ENCODE results near the gene OLFML3. TPM values are rescaled to one million over a fixed set of nuclear protein-coding genes. Genes with fewer than 3 reads are reported as not detected.

The OLFML3 gene
- total and polyA plus RNA-seq, 2 of the 8 experiments (the other 6 are each of a cell fraction or from before 2014, with no cell fraction given): 56.0 to 72.3 TPM

DNA sequence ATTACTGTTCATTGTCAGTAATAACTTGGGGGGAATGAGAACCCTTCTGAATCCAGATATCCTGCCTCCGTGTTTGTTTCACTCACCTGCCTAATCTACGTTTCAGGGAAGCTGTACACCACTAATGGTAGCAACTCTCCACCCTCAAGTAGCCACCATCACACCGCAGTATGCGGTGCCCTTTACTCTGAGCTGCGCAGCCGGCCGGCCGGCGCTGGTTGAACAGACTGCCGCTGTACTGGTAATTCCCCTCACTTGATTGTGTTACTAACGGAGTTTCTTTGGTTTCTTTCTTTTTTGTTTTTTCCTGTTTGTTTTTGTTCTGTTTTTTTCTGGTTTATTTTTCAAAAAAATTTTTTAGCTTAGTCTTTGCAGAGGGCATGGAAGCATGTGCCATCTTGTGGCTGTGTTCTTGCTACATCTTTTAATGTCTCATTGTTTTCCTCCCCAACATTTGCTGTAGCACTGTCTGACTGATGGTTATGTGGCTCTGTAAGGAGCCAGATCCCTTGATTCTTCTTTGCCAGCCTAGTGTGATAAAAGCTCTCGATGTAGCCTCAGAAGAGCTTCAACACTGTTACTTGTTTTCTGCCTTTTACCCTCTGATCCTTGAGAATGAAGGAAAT lies 15.9 kb upstream of the OLFML3 start (continued):
- TF ChIP-seq, protein P1, sequence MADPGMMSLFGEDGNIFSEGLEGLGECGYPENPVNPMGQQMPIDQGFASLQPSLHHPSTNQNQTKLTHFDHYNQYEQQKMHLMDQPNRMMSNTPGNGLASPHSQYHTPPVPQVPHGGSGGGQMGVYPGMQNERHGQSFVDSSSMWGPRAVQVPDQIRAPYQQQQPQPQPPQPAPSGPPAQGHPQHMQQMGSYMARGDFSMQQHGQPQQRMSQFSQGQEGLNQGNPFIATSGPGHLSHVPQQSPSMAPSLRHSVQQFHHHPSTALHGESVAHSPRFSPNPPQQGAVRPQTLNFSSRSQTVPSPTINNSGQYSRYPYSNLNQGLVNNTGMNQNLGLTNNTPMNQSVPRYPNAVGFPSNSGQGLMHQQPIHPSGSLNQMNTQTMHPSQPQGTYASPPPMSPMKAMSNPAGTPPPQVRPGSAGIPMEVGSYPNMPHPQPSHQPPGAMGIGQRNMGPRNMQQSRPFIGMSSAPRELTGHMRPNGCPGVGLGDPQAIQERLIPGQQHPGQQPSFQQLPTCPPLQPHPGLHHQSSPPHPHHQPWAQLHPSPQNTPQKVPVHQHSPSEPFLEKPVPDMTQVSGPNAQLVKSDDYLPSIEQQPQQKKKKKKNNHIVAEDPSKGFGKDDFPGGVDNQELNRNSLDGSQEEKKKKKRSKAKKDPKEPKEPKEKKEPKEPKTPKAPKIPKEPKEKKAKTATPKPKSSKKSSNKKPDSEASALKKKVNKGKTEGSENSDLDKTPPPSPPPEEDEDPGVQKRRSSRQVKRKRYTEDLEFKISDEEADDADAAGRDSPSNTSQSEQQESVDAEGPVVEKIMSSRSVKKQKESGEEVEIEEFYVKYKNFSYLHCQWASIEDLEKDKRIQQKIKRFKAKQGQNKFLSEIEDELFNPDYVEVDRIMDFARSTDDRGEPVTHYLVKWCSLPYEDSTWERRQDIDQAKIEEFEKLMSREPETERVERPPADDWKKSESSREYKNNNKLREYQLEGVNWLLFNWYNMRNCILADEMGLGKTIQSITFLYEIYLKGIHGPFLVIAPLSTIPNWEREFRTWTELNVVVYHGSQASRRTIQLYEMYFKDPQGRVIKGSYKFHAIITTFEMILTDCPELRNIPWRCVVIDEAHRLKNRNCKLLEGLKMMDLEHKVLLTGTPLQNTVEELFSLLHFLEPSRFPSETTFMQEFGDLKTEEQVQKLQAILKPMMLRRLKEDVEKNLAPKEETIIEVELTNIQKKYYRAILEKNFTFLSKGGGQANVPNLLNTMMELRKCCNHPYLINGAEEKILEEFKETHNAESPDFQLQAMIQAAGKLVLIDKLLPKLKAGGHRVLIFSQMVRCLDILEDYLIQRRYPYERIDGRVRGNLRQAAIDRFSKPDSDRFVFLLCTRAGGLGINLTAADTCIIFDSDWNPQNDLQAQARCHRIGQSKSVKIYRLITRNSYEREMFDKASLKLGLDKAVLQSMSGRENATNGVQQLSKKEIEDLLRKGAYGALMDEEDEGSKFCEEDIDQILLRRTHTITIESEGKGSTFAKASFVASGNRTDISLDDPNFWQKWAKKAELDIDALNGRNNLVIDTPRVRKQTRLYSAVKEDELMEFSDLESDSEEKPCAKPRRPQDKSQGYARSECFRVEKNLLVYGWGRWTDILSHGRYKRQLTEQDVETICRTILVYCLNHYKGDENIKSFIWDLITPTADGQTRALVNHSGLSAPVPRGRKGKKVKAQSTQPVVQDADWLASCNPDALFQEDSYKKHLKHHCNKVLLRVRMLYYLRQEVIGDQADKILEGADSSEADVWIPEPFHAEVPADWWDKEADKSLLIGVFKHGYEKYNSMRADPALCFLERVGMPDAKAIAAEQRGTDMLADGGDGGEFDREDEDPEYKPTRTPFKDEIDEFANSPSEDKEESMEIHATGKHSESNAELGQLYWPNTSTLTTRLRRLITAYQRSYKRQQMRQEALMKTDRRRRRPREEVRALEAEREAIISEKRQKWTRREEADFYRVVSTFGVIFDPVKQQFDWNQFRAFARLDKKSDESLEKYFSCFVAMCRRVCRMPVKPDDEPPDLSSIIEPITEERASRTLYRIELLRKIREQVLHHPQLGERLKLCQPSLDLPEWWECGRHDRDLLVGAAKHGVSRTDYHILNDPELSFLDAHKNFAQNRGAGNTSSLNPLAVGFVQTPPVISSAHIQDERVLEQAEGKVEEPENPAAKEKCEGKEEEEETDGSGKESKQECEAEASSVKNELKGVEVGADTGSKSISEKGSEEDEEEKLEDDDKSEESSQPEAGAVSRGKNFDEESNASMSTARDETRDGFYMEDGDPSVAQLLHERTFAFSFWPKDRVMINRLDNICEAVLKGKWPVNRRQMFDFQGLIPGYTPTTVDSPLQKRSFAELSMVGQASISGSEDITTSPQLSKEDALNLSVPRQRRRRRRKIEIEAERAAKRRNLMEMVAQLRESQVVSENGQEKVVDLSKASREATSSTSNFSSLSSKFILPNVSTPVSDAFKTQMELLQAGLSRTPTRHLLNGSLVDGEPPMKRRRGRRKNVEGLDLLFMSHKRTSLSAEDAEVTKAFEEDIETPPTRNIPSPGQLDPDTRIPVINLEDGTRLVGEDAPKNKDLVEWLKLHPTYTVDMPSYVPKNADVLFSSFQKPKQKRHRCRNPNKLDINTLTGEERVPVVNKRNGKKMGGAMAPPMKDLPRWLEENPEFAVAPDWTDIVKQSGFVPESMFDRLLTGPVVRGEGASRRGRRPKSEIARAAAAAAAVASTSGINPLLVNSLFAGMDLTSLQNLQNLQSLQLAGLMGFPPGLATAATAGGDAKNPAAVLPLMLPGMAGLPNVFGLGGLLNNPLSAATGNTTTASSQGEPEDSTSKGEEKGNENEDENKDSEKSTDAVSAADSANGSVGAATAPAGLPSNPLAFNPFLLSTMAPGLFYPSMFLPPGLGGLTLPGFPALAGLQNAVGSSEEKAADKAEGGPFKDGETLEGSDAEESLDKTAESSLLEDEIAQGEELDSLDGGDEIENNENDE (IDR thresholded peaks at IDR 0.05; ENCODE audit: insufficient replicate concordance, low read length): no peak
- TF ChIP-seq JUND (IDR thresholded peaks at IDR 0.05; ENCODE audit: low read length): no peak
- no peak for TF ChIP-seq BRCA1 (IDR thresholded peaks at IDR 0.05; ENCODE audit: low read depth, low read length)
- TF ChIP-seq TAF7 (optimal IDR thresholded peaks at IDR 0.05; ENCODE audit: borderline replicate concordance, low read depth, low read length): no peak
- TF ChIP-seq ZNF274 (IDR thresholded peaks at IDR 0.05; ENCODE audit: borderline replicate concordance, extremely low read depth, low read length): no peak
- no peak for TF ChIP-seq CBX8 (IDR thresholded peaks at IDR 0.05; ENCODE audit: borderline replicate concordance, low read depth, low read length)
- TF ChIP-seq, protein P2, sequence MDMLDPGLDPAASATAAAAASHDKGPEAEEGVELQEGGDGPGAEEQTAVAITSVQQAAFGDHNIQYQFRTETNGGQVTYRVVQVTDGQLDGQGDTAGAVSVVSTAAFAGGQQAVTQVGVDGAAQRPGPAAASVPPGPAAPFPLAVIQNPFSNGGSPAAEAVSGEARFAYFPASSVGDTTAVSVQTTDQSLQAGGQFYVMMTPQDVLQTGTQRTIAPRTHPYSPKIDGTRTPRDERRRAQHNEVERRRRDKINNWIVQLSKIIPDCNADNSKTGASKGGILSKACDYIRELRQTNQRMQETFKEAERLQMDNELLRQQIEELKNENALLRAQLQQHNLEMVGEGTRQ (IDR thresholded peaks at IDR 0.05; ENCODE audit: low read length): no peak
- no peak for TF ChIP-seq TEAD4 (IDR thresholded peaks at IDR 0.05; ENCODE audit: low read depth, low read length)

Measured in H1 (cell line).